ENCODE data around the gene FMOD.
"Not testable (repeated sequence)": the region's sequence is repeated elsewhere in the genome, so short reads cannot be mapped to it uniquely, and the experiment has no call there.

Gene FMOD

DNA sequence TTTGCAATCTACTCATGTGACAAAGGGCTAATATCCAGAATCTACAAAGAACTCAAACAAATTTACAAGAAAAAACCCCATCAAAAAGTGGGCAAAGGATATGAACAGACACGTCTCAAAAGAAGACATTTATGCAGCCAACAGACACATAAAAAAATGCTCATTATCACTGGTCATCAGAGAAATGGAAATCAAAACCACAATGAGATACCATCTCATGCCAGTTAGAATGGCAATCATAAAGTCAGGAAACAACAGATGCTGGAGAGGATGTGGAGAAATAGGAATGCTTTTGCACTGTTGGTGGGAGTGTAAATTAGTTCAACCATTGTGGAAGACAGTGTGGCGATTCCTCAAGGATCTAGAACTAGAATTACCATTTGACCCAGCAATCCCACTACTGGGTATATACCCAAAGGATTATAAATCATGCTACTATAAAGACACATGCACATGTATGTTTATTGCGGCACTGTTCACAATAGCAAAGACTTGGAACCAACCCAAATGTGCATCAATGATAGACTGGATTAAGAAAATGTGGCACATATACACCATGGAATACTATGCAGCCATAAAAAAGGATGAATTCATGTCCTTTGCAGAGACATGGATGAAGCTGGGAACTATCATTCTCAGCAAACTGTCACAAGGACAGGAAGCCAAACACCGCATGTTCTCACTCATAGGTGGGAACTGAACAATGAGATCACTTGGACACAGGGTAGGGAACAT lies 36.7 kb downstream of the FMOD start:
- intact Hi-C loops (cut with micrococcal nuclease); H3K9me3 Mint-ChIP-seq; H3K27me3 Mint-ChIP-seq; H3K4me3 Mint-ChIP-seq: not testable (repeated sequence)
- peaks cover 45% of the 10 kb centered on the region for H3K4me1 Mint-ChIP-seq (ENCODE audit: low read depth)
- H3K36me3 Mint-ChIP-seq (ENCODE audit: low read depth), result peaks cover 34% of the 10 kb centered on the region
- H3K27ac Mint-ChIP-seq, result peak overlapping the region; percentile 28

DNA sequence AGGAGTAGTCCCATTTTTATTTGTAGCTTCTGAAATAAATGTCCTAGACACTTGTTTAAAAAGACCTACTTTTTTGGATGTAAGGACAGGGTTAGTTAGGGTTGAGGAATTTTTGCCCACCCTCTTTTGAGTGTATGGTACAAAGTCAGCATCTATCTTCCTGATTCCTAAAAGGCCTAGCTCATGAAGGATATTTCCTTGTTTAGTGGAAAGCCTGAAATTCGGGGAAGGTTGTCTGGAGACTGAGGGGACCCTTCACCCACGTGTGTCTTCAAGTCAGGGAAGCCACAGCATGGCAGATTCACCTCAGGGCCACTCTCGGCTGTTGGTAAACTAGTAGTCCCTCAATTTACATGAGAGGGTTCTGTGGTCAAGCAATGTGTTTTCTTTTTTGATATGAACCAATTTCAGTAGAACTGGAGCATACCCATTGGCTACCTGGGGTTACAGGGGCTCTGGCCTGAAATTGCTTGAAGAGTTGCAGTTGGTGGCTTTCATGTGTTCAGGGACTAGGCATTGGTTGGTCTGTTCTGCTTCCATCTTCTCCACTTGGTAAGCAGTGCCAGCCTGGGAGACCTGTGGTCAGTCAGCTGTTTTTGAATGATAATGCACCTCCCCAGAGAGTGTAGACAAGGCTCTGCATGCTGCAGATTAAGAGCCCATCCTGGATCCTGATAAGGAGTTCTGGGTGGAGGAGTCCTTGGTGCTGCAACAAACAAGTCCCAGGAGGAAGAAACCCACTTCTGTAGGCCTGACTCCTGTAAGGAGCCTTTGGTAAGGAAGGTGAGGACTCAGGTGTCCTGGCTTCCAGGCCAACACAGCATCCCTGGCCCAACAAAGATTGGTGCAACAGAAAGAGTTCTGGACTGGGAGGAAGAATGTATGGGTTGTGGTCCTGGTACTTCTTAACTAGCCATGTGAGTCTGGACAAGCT lies 39.3 kb downstream of the FMOD start:
- no peak overlapping the region for H3K4me3 Mint-ChIP-seq
- H3K4me1 Mint-ChIP-seq (ENCODE audit: low read depth), result peaks cover 56% of the 10 kb centered on the region

DNA sequence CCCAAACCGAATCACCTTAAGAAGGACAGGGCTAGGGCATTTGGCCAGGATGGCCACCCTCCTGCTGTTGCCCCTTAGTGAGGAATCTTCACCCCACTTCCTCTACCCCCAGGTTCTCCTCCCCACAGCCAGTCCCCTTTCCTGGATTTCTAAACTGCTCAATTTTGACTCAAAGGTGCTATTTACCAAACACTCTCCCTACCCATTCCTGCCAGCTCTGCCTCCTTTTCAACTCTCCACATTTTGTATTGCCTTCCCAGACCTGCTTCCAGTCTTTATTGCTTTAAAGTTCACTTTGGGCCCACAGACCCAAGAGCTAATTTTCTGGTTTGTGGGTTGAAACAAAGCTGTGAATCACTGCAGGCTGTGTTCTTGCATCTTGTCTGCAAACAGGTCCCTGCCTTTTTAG lies 42.0 kb downstream of the FMOD start:
- Mint-ChIP-seq H3K9me3 (no peaks in the 10 kb centered on the region), H3K4me3 (peak overlapping the region; percentile 97), H3K27me3 (no peaks in the 10 kb centered on the region), H3K27ac (peak overlapping the region; percentile 69), H3K4me1 (ENCODE audit: low read depth) (peaks cover 59% of the 10 kb centered on the region), H3K36me3 (ENCODE audit: low read depth) (peaks cover 69% of the 10 kb centered on the region)
- intact Hi-C loops (cut with micrococcal nuclease), result no loop called here

More for the DNA sequence above, 39.3 kb downstream of the FMOD start:
- H3K27ac Mint-ChIP-seq, result no peak overlapping the region
- H3K36me3 Mint-ChIP-seq (ENCODE audit: low read depth), result peaks cover 60% of the 10 kb centered on the region
- intact Hi-C loops (cut with micrococcal nuclease), result no loop called here
- no peaks in the 10 kb centered on the region for H3K9me3 Mint-ChIP-seq
- no peaks in the 10 kb centered on the region for H3K27me3 Mint-ChIP-seq

DNA sequence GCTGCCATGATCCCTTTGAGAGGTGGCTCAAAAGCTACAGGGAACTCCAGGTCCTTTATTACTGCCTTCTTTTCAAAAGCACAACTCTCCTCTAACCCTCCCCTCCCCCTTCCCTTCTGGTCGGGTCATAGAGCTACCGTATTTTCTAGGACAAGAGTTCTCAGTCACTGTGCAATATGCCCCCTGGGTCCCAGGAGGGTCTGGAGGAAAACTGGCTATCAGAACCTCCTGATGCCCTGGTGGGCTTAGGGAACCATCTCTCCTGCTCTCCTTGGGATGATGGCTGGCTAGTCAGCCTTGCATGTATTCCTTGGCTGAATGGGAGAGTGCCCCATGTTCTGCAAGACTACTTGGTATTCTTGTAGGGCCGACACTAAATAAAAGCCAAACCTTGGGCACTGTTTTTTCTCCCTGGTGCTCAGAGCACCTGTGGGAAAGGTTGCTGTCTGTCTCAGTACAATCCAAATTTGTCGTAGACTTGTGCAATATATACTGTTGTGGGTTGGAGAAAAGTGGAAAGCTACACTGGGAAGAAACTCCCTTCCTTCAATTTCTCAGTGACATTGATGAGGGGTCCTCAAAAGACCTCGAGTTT lies 42.5 kb downstream of the FMOD start:
- intact Hi-C loops (cut with micrococcal nuclease), result no loop called here
- H3K36me3 Mint-ChIP-seq (ENCODE audit: low read depth), result peaks cover 64% of the 10 kb centered on the region
- peaks cover 60% of the 10 kb centered on the region for H3K4me1 Mint-ChIP-seq (ENCODE audit: low read depth)
- no peaks in the 10 kb centered on the region for H3K9me3 Mint-ChIP-seq
- H3K27ac Mint-ChIP-seq, result peak overlapping the region; percentile 69
- no peaks in the 10 kb centered on the region for H3K27me3 Mint-ChIP-seq
- H3K4me3 Mint-ChIP-seq, result peak overlapping the region; percentile 97

GRCh38 chr1:203307641-203308126 lies 43.2 kb downstream of the FMOD start:
- peak overlapping the region; percentile 96 for H3K27ac Mint-ChIP-seq
- H3K4me3 Mint-ChIP-seq, result peak overlapping the region; percentile 97
- H3K36me3 Mint-ChIP-seq (ENCODE audit: low read depth), result peaks cover 63% of the 10 kb centered on the region
- H3K9me3 Mint-ChIP-seq, result no peaks in the 10 kb centered on the region
- H3K4me1 Mint-ChIP-seq (ENCODE audit: low read depth), result peaks cover 65% of the 10 kb centered on the region
- no peaks in the 10 kb centered on the region for H3K27me3 Mint-ChIP-seq
- intact Hi-C loops (cut with micrococcal nuclease), result loop anchor here (1.0 kb wide), 1 partner anchor 17 kb away; no protein-coding TSS in a partner anchor

DNA sequence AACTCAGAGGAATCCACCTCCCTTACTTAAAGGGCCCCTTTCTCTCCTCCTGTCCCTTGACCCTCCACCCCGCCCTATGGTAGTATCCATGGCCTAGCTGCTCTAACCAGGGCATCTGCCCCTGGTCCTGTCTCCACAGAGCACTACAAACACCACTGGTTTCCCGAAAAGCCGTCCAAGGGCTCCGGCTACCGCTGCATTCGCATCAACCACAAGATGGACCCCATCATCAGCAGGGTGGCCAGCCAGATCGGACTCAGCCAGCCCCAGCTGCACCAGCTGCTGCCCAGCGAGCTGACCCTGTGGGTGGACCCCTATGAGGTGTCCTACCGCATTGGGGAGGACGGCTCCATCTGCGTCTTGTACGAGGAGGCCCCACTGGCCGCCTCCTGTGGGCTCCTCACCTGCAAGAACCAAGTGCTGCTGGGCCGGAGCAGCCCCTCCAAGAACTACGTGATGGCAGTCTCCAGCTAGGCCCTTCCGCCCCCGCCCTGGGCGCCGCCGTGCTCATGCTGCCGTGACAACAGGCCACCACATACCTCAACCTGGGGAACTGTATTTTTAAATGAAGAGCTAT lies 43.9 kb downstream of the FMOD start:
- H3K4me3 Mint-ChIP-seq, result peak overlapping the region; percentile 97
- intact Hi-C loops (cut with micrococcal nuclease), result loop anchor here (1.0 kb wide), 1 partner anchor 17 kb away; no protein-coding TSS in a partner anchor
- H3K27ac Mint-ChIP-seq, result peak overlapping the region; percentile 96
- H3K9me3 Mint-ChIP-seq, result no peaks in the 10 kb centered on the region
- peaks cover 65% of the 10 kb centered on the region for H3K4me1 Mint-ChIP-seq (ENCODE audit: low read depth)
- no peaks in the 10 kb centered on the region for H3K27me3 Mint-ChIP-seq
- peaks cover 63% of the 10 kb centered on the region for H3K36me3 Mint-ChIP-seq (ENCODE audit: low read depth)

DNA sequence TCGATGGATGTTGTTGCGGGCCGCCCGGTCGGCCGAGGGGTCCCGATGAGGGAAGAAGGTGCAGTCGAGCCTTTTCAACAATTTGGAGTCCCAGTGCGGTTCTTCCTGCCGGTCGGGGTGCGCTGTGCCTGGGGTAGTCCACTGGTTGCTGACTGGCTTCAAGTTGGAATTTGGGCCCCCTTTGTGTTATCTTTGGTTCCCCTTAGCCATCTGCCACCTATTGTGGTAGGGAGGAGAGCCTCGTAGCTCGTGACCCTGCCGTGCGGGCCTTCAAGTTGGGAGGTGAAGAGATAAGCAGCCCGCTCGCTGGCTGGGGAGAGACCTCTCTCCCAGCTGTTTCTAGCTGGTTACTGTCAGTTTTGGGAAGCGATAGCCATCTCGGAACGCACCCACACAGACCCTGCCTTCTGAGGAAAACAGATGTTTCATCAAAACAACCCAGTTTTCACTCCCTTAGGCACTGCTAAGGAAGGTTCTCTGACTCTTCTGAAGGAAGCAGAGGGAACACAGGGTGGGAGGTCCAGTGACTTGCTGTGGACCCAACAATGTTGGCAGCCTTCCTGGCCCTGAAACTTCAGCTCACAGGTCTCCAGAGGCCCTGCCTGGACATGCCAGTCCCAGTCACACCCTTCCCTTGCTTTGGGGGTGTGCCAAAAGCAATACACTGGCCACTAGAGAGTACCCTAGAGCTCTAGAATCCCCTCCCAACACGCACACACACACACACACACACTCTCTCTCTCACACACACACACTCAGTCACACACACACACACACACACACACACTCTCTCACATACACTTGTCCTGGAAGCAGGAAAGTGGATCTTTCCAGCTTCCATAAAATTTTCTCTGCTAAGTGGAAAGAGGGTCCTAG lies 44.6 kb downstream of the FMOD start:
- H3K27me3 Mint-ChIP-seq, result no peaks in the 10 kb centered on the region
- intact Hi-C loops (cut with micrococcal nuclease), result no loop called here
- peak overlapping the region; percentile 97 for H3K4me3 Mint-ChIP-seq
- peaks cover 66% of the 10 kb centered on the region for H3K4me1 Mint-ChIP-seq (ENCODE audit: low read depth)
- H3K27ac Mint-ChIP-seq, result peak overlapping the region; percentile 96
- H3K9me3 Mint-ChIP-seq, result no peaks in the 10 kb centered on the region
- H3K36me3 Mint-ChIP-seq (ENCODE audit: low read depth), result peaks cover 61% of the 10 kb centered on the region

DNA sequence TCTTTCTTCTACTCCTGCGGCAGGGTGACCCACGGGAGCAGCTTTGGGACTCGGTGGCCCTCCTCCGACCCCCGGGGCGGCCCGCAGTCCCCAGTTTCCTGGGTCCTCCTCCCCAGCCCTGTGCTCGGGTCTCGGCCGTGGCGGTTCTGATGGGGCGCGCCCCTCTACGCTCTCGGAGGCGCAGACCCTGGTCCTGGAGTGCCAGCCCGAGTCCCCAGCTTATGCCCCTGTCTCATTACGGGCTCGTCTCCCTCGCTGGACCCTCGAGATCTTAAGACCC lies 45.2 kb downstream of the FMOD start:
- Mint-ChIP-seq H3K27me3 (no peaks in the 10 kb centered on the region), H3K4me1 (ENCODE audit: low read depth) (peaks cover 66% of the 10 kb centered on the region), H3K9me3 (no peaks in the 10 kb centered on the region), H3K27ac (peak overlapping the region; percentile 96), H3K36me3 (ENCODE audit: low read depth) (peaks cover 56% of the 10 kb centered on the region), H3K4me3 (peak overlapping the region; percentile 97)
- intact Hi-C loops (cut with micrococcal nuclease), result loop anchor here (1.0 kb wide), 2 partner anchors 16 to 32 kb away; no protein-coding TSS in a partner anchor

GRCh38 chr1:203304919-203305808 lies 45.8 kb downstream of the FMOD start, which contains the start of gene BTG2:
TSS of gene BTG2 (plus strand) at chr1:203305519. CDS start at chr1:203305607, 88 bp downstream.
- Mint-ChIP-seq H3K4me1 (ENCODE audit: low read depth) (peaks cover 67% of the 10 kb centered on the region), H3K9me3 (no peaks in the 10 kb centered on the region), H3K27me3 (no peaks in the 10 kb centered on the region), H3K36me3 (ENCODE audit: low read depth) (peaks cover 50% of the 10 kb centered on the region), H3K4me3 (peak within 1 kb of the TSS; percentile 97), H3K27ac (peak within 1 kb of the TSS; percentile 96)
- intact Hi-C loops (cut with micrococcal nuclease), result loop anchor here (1.0 kb wide), 2 partner anchors 16 to 32 kb away; no protein-coding TSS in a partner anchor

GRCh38 chr1:203304391-203304918 lies 46.5 kb downstream of the FMOD start:
- H3K9me3 Mint-ChIP-seq, result no peaks in the 10 kb centered on the region
- H3K27me3 Mint-ChIP-seq, result no peaks in the 10 kb centered on the region
- H3K4me3 Mint-ChIP-seq, result peak overlapping the region; percentile 97
- peak overlapping the region; percentile 96 for H3K27ac Mint-ChIP-seq
- peaks cover 62% of the 10 kb centered on the region for H3K4me1 Mint-ChIP-seq (ENCODE audit: low read depth)
- H3K36me3 Mint-ChIP-seq (ENCODE audit: low read depth), result peaks cover 43% of the 10 kb centered on the region
- intact Hi-C loops (cut with micrococcal nuclease), result no loop called here

GRCh38 chr1:203302894-203303293 lies 48.0 kb downstream of the FMOD start:
- H3K9me3 Mint-ChIP-seq, result no peaks in the 10 kb centered on the region
- no peaks in the 10 kb centered on the region for H3K27me3 Mint-ChIP-seq
- intact Hi-C loops (cut with micrococcal nuclease), result no loop called here
- no peak overlapping the region for H3K4me3 Mint-ChIP-seq
- H3K4me1 Mint-ChIP-seq (ENCODE audit: low read depth), result peaks cover 46% of the 10 kb centered on the region
- H3K36me3 Mint-ChIP-seq (ENCODE audit: low read depth), result peaks cover 27% of the 10 kb centered on the region
- peak overlapping the region; percentile 96 for H3K27ac Mint-ChIP-seq

DNA sequence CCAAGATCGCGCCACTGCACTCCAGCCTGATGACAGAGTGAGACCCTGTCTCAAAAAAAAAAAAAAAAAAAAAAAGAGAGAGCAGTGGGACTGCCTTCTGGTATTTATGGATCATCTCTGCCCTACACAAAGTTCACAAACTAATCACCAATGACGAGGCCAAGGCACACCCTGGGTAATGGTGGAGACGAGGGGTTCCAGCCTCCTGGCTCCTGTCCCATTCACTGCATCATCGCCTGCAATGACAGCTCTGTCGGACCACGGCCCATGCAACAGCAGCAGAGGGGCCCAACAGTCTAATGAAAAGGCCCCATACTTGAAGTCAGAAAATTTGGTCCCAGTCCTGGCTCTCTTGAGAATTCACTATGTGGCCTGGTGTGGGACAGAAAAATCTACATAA lies 48.5 kb downstream of the FMOD start:
- intact Hi-C loops (cut with micrococcal nuclease), result no loop called here
- H3K4me1 Mint-ChIP-seq (ENCODE audit: low read depth), result peaks cover 42% of the 10 kb centered on the region
- H3K4me3 Mint-ChIP-seq, result no peak overlapping the region
- H3K27me3 Mint-ChIP-seq, result no peaks in the 10 kb centered on the region
- H3K36me3 Mint-ChIP-seq (ENCODE audit: low read depth), result peaks cover 23% of the 10 kb centered on the region
- no peaks in the 10 kb centered on the region for H3K9me3 Mint-ChIP-seq
- peak overlapping the region; percentile 96 for H3K27ac Mint-ChIP-seq
